ENCODE measurements around the gene CATSPER1.

CATSPER1 gene

DNA sequence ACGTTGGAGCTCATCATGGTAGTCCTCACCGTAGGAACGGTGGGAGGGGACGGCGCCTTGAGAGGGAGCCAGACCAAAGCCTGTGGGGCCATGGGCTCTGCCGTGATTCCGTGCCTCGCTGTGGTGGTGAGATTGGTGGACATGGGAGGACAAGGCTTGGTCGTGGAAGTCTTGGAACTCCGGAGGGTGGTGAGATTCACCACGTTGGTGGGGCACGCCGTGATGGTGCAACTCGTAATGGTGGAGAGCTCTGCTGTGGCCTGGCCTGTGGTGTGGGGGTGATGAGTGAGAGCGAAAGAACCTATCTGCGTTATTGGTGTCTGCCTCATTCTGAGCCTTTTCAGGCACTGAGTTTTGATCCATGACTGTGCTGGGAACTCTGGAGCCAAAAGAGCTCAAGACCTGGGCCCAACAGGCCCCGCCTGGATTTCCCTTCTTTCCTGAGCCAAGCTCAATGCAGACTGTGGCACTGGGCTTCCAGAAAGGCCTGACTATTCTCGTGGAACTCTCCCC is at the start of gene CATSPER1:
Gene CATSPER1, minus strand, starts transcription at position 463 of the 513 bp plus-strand sequence. Its CDS starts 100 bp downstream, at position 363.
- H3K36me3 ChIP-seq (replicated peaks), result no peaks in the 10 kb centered on the region
- H3K27me3 ChIP-seq (ENCODE audit: low read depth), result no peaks in the 10 kb centered on the region; the same call in 1 of the 2 replicates
- DNase-seq (ENCODE audit: low spot score in 2 of 2), result no peak
- peaks cover 4% of the 10 kb centered on the region; the same call in 1 of the 2 replicates for H3K4me1 ChIP-seq
- H3K4me3 ChIP-seq, result no peak within 1 kb of the TSS
- H3K9me3 ChIP-seq, result no peaks in the 10 kb centered on the region
- in situ Hi-C loops (cut with MboI; ENCODE audit: low sequenced_read_pairs), result no loop called here

DNA sequence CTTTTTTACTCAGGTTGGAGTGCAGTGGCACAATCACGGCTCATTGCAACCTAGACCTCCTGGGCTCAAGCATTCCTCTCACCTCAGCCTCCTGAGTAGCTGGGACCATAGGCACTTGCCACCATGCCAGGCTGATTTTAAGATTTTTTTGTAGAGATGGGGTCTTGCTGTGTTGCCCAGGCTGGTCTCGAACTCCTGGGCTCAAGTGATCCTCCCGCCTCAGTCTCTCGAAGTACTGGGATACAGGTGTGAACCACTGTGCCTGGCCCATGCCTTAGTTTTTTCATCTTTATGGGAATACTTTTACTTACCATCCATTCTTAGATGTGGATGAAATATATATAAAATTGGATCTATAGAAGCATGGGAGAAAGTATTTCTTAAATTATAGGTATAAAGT is 49.0 kb upstream of the CATSPER1 start:
- H3K36me3 ChIP-seq (replicated peaks), result no peaks in the 10 kb centered on the region; the same call in 1 of the 2 replicates
- DNase-seq (ENCODE audit: low spot score in 2 of 2), result no peak
- no peak overlapping the region for H3K4me3 ChIP-seq
- H3K4me1 ChIP-seq, result peaks cover 7% of the 10 kb centered on the region; the same call in 1 of the 2 replicates
- no peaks in the 10 kb centered on the region for H3K27me3 ChIP-seq (ENCODE audit: low read depth)
- no peaks in the 10 kb centered on the region for H3K9me3 ChIP-seq
- in situ Hi-C loops (cut with MboI; ENCODE audit: low sequenced_read_pairs), result no loop called here

DNA sequence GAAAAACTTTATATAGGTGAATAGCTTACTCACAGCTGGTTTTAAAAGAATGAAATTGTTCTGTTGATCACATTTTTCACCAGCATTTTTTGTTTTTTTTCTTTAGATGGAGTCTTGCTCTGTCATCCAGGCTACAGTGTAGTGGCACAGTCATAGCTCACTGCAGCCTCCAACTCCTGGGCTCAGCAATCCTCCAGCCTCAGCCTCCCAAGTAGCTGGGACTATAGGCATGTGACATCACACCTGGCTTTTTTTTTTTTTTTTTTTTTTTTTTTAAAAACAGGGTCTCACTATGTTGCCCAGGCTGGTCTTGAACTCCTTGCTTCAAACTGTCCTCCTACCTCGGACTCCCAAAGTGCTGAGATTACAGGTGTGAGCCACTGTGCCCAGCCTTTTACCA is 47.4 kb upstream of the CATSPER1 start:
- in situ Hi-C loops (cut with MboI; ENCODE audit: low sequenced_read_pairs), result no loop called here
- Histone ChIP-seq H3K36me3 (replicated peaks) (peaks cover 8% of the 10 kb centered on the region), H3K4me1 (peaks cover 7% of the 10 kb centered on the region; the same call in 1 of the 2 replicates), H3K27me3 (ENCODE audit: low read depth) (no peaks in the 10 kb centered on the region), H3K9me3 (no peaks in the 10 kb centered on the region), H3K4me3 (no peak overlapping the region)
- DNase-seq (ENCODE audit: low spot score in 2 of 2), result no peak

DNA sequence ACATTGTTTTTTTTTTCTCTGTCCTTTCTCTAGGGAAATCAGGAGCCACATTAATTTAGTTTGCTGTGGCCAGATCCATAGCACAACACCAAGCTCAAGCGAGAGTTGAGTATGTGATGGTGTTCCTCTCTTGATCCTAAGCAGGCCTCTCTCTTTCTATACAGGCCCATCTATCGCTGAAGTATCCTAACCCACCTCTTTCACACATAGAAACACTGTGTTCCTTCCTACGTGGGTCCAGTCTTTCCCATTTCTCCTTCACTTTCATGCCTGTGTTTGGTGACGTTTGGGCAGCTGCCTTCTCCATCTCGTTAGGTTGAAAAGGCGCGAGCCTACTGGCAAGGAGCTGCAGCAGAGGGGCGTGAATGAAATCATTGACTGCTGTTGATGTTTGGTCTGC is 46.2 kb upstream of the CATSPER1 start:
- H3K4me3 ChIP-seq, result no peak overlapping the region
- no peaks in the 10 kb centered on the region for H3K27me3 ChIP-seq (ENCODE audit: low read depth)
- no peaks in the 10 kb centered on the region for H3K9me3 ChIP-seq
- peaks cover 20% of the 10 kb centered on the region for H3K36me3 ChIP-seq (replicated peaks)
- peaks cover 7% of the 10 kb centered on the region; the same call in 1 of the 2 replicates for H3K4me1 ChIP-seq
- in situ Hi-C loops (cut with MboI; ENCODE audit: low sequenced_read_pairs), result no loop called here
- no peak for DNase-seq (ENCODE audit: low spot score in 2 of 2)

DNA sequence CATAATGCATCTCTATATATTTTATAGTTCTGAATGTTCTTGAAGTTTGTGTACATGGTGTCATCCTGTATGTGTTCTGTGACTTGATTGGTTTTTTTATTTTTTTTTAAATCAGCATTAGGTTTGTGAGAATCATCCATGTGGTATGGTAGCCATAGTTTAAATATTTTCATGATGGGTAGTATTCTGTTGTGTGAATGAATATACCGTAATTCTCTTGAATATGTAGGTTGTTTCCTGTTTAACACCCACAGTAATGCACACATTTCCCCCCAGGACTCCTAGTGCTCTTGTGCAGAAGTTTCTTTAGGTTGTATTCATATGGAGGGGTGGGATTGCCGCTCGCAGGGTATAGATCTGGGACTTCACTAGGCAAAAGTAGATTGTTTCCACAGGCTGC is 45.8 kb upstream of the CATSPER1 start:
- no peaks in the 10 kb centered on the region for H3K9me3 ChIP-seq
- in situ Hi-C loops (cut with MboI; ENCODE audit: low sequenced_read_pairs), result no loop called here
- no peaks in the 10 kb centered on the region for H3K27me3 ChIP-seq (ENCODE audit: low read depth)
- no peak for DNase-seq (ENCODE audit: low spot score in 2 of 2)
- H3K4me3 ChIP-seq, result no peak overlapping the region
- peaks cover 7% of the 10 kb centered on the region; the same call in 1 of the 2 replicates for H3K4me1 ChIP-seq
- H3K36me3 ChIP-seq (replicated peaks), result peaks cover 24% of the 10 kb centered on the region

DNA sequence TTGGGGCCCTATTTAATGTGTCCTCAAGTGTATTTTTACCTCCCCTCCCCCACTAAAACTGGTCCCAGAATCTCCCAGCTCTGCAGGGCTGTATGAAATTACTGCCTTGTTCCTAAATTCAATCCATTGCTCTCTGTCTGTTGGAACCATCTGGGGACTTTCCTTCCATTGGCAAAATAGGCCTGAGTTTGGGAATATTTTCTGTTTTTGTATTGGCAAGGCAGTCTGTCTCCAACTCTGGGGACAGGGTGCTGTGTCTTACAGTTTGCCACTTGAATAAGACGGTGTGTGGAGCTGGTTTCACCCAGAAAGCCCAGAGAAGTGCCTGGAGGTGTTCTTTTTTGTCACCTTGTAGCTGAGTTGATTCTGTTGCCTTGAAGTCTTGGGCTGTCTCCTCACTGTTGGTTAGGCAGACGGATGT is 45.1 kb upstream of the CATSPER1 start:
- H3K36me3 ChIP-seq (replicated peaks), result peaks cover 31% of the 10 kb centered on the region
- no peaks in the 10 kb centered on the region for H3K27me3 ChIP-seq (ENCODE audit: low read depth)
- peak overlapping the region; percentile 50 for H3K4me3 ChIP-seq
- DNase-seq (ENCODE audit: low spot score in 2 of 2), result no peak
- H3K4me1 ChIP-seq, result peaks cover 7% of the 10 kb centered on the region; the same call in 1 of the 2 replicates
- in situ Hi-C loops (cut with MboI; ENCODE audit: low sequenced_read_pairs), result no loop called here
- H3K9me3 ChIP-seq, result no peaks in the 10 kb centered on the region

DNA sequence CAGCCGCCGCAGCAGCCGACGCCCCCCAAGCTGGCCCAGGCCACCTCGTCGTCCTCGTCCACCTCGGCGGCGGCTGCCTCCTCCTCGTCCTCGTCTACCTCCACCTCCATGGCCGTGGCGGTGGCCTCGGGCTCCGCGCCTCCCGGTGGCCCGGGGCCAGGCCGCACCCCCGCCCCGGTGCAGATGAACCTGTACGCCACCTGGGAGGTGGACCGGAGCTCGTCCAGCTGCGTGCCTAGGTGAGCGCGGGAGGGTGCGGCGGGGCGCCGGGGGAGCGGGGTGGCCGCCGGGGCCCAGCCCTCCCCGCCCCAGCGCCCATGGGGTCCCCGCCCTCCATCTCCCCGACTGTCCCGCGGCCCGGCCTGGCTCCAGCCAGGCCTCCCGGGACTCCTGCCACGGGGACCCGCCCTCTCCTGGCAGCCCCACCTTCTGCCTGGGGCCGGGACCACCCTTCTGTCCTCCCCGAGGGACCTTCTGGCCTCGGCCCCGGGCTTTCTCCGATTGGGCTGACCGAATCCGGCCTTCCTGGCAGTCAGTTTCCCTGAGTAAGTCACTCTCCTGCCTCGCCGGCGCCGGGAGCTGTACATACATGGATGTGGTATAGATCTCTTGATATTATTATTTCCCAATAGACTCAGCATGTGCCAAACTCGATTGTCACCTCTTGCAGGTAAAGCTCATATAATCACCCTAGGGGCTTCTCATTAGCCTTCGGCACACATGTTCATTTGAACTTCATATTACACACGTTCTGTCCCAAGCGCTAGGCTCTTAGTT is 44.5 kb upstream of the CATSPER1 start:
- Histone ChIP-seq H3K36me3 (replicated peaks) (peaks cover 37% of the 10 kb centered on the region), H3K4me3 (peak overlapping the region; percentile 50), H3K4me1 (peaks cover 7% of the 10 kb centered on the region; the same call in 1 of the 2 replicates), H3K9me3 (no peaks in the 10 kb centered on the region), H3K27me3 (ENCODE audit: low read depth) (no peaks in the 10 kb centered on the region)
- in situ Hi-C loops (cut with MboI; ENCODE audit: low sequenced_read_pairs), result no loop called here
- DNase-seq (ENCODE audit: low spot score in 2 of 2), result peak; percentile 7 to 64

DNA sequence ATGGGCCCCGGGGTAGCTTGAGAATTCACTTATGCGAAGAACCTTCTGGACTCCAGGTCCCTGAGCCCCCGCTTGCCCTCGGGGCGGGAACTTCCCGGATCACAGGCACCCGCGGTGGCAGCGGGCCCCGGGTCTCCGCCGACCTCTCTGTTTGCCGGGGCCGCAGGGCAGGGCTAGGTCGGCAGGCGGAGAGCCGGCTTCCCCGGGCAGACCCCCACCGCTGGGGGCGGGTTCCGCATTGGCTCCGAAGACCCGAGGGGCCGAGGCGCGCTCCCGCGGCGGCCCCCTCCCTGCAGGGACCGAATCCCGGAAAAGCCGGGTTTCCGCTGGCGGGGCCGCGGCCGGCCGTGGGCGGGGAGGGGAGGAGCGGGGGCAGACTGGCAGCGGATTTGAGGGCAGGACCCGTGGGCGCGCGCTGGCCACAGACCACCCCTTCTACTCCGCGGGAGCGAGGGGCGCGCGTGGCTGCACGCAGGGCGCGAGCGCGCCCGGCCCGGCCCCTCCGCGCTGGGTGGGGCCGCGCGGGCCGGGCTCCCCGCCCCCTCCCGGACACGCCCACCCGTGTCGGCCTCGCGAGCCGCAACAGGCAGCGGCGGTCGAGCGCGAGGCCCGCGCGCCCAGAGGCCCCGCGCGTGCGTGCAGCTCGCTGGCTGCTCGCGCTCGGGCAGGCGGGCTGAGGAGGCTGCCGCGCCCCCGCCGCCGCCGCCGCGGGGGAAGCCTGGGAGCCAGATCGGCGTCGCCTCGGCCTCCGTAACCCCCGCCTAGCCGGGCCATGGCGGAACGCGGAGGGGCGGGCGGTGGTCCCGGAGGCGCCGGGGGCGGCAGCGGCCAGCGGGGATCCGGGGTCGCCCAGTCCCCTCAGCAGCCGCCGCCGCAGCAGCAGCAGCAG is 43.7 kb upstream of the CATSPER1 start, which contains the start of gene PACS1:
Gene PACS1, plus strand, starts transcription at position 558 of the 889 bp plus-strand sequence. Its CDS starts 215 bp downstream, at position 773.
- Histone ChIP-seq H3K4me1 (peaks cover 7% of the 10 kb centered on the region; the same call in 1 of the 2 replicates), H3K9me3 (no peaks in the 10 kb centered on the region), H3K27me3 (ENCODE audit: low read depth) (no peaks in the 10 kb centered on the region), H3K4me3 (peak within 1 kb of the TSS; percentile 50), H3K36me3 (replicated peaks) (peaks cover 46% of the 10 kb centered on the region)
- in situ Hi-C loops (cut with MboI; ENCODE audit: low sequenced_read_pairs), result no loop called here
- peak; percentile 32 to 70 for DNase-seq (ENCODE audit: low spot score in 2 of 2)

DNA sequence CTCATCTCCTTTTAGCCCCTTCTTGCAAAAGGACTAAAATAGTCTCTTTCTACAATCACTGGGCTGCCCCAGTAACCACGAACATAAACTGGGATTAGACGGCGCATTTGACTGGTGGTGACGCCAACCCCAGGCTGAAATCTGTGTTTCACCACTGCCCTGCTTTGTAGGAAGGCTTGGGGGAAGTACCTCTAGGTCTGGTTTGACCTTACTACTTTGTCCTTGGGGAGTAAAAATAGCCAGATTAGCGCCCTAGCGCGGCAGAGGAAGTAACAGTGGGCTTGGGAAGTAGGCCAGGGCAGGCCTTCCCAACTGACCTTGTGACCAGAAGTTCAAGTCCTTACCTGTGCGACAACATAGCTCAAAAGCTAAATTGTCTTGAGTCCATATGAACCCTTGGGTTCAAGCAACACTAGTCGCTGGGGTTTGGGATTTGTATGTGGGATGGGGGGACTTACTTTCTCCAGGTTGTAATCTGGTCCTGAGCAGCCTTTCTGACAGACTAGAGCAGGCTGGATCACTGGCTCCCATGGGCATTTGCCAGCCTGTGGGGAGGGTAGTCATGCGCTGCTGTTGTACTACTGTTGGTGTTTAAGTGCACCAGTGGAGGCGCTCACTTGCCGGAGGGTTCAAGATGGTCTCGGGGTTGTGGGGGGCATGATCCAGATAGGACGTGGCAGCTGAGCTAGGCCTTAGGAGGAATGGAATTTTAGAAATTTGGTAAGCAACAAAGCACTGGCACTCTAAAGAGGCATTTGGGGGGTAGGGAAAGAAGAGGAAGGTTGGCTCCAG is 42.8 kb upstream of the CATSPER1 start:
- Histone ChIP-seq H3K36me3 (replicated peaks) (peaks cover 54% of the 10 kb centered on the region), H3K4me3 (peak overlapping the region; percentile 34), H3K27me3 (ENCODE audit: low read depth) (no peaks in the 10 kb centered on the region), H3K9me3 (no peaks in the 10 kb centered on the region), H3K4me1 (peaks cover 7% of the 10 kb centered on the region; the same call in 1 of the 2 replicates)
- no peak for DNase-seq (ENCODE audit: low spot score in 2 of 2)
- in situ Hi-C loops (cut with MboI; ENCODE audit: low sequenced_read_pairs), result no loop called here

DNA sequence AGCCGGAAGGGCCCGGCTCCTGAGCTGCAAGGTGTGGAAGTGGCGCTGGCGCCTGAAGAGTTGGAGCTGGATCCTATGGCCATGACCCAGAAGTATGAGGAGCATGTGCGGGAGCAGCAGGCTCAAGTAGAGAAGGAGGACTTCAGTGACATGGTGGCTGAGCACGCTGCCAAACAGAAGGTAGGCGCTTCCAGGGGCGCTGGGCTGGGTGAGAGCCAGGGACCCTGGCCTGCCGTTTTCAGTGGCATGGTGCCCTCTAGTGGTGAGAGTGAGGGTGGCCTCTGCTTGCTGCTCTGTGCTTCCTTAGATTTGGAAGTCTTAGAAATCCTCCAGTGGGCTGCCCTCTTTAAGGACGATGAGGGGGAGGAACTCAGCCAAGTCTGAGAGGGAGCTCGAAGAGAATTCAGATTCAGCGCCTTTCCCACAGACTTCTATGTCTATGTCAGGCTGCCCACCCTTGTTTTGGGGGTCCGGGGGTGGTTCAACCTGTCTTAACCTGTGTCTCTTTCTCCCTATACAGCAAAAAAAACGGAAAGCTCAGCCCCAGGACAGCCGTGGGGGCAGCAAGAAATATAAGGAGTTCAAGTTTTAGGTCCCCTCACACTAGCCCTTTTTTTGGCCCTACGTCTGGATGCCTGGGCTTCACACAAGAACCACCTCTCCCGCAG is 42.0 kb upstream of the CATSPER1 start:
- peak; percentile 60 to 90 for DNase-seq (ENCODE audit: low spot score in 2 of 2)
- Histone ChIP-seq H3K36me3 (replicated peaks) (peaks cover 62% of the 10 kb centered on the region), H3K4me1 (peaks cover 7% of the 10 kb centered on the region; the same call in 1 of the 2 replicates), H3K27me3 (ENCODE audit: low read depth) (no peaks in the 10 kb centered on the region), H3K4me3 (no peak overlapping the region), H3K9me3 (no peaks in the 10 kb centered on the region)
- in situ Hi-C loops (cut with MboI; ENCODE audit: low sequenced_read_pairs), result no loop called here

DNA sequence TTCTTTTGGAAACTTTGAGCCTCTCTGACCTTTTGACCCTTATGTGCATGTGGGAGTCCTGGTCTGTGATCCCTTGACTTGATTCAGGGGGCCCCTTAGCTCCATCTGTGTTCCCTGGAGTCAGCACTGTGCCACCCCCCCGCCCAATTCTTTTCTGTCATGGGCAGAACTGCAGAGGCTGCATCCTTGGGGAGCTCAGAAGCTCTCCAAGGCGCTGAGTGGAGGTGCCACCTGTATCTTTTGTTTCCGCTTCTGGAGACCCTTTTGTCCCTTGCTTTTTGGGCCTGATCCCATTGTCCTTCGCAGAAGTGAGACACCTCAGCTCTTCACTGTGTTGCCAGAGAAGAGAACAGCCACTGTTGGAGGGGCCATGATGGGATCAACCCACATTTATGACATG is 41.4 kb upstream of the CATSPER1 start:
- in situ Hi-C loops (cut with MboI; ENCODE audit: low sequenced_read_pairs), result no loop called here
- DNase-seq (ENCODE audit: low spot score in 2 of 2), result no peak
- Histone ChIP-seq H3K9me3 (no peaks in the 10 kb centered on the region), H3K36me3 (replicated peaks) (peaks cover 69% of the 10 kb centered on the region), H3K4me3 (no peak overlapping the region), H3K4me1 (0 out of 2 replicates have a peak, but pooled peaks cover 2% of the 10 kb centered on the region), H3K27me3 (ENCODE audit: low read depth) (no peaks in the 10 kb centered on the region)

DNA sequence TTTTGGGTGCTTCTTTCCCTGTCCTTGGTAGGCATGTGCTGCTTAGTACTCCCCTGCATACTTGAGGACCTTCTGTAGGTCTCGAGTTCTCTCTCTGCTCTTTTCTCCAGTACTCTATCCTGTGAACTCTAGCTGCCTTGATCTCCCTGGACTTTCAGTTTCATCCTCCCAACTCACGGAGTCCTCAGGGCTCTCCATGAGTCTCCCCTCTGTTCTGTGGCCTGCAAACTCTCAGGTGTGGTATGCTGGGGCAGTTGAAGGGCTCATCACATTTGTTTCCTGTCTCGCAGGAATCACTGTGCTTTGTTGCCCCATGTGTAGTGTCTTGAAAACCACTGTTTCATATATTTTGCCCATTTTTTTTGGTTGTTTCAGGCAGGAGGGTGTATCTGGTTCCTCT is 40.5 kb upstream of the CATSPER1 start:
- DNase-seq (ENCODE audit: low spot score in 2 of 2), result no peak
- Histone ChIP-seq H3K27me3 (ENCODE audit: low read depth) (no peaks in the 10 kb centered on the region), H3K9me3 (no peaks in the 10 kb centered on the region), H3K4me1 (no peaks in the 10 kb centered on the region), H3K36me3 (replicated peaks) (peaks cover 76% of the 10 kb centered on the region), H3K4me3 (no peak overlapping the region)
- in situ Hi-C loops (cut with MboI; ENCODE audit: low sequenced_read_pairs), result no loop called here
